Stimulated activated CD4-positive, alpha-beta T cell treated with anti-CD3 and anti-CD28 coated beads, Interleukin-2, amount 100 ng/mL, for 24 hours (primary cell): ENCODE data around the gene RERE.

ENCODE experiments used
- DNase-seq, 2 donors: peaks; one replicate each; pipeline ENCODE4 v3.0.0-alpha.2; 2020

RERE gene

GRCh38 chr1:8563944-8564537 is 253.4 kb downstream of the RERE start:
- DNase-seq, result no peak

GRCh38 chr1:8562881-8563865 is 254.3 kb downstream of the RERE start:
- DNase-seq, result no peak

GRCh38 chr1:8562222-8562621 is 255.2 kb downstream of the RERE start:
- no peak for DNase-seq

GRCh38 chr1:8560611-8561544 is 256.6 kb downstream of the RERE start:
- no peak for DNase-seq

GRCh38 chr1:8560035-8560434 is 257.4 kb downstream of the RERE start:
- no peak for DNase-seq

- no peak for DNase-seq
Measured at GRCh38 chr1:8555582-8555981, 261.9 kb downstream of the RERE start.

- DNase-seq, result no peak
Measured at GRCh38 chr1:8554956-8555534, 262.4 kb downstream of the RERE start.

- no peak for DNase-seq
Measured at GRCh38 chr1:8552820-8553397, 264.5 kb downstream of the RERE start.

GRCh38 chr1:8551613-8552489 is 265.6 kb downstream of the RERE start:
- DNase-seq, result no peak

- no peak for DNase-seq
Measured at GRCh38 chr1:8551057-8551456, 266.4 kb downstream of the RERE start.

GRCh38 chr1:8547791-8548190 is 269.6 kb downstream of the RERE start:
- DNase-seq, result no peak

GRCh38 chr1:8545078-8545477 is 272.4 kb downstream of the RERE start:
- DNase-seq, result peak in 1 of 2 donors; percentile 13

GRCh38 chr1:8544644-8545043 is 272.8 kb downstream of the RERE start:
- no peak for DNase-seq

- DNase-seq, result no peak
Measured at GRCh38 chr1:8543965-8544364, 273.5 kb downstream of the RERE start.

- no peak for DNase-seq
Measured at GRCh38 chr1:8541961-8542521, 275.4 kb downstream of the RERE start.

GRCh38 chr1:8540971-8541370 is 276.5 kb downstream of the RERE start:
- DNase-seq, result no peak

GRCh38 chr1:8540261-8540941 is 277.0 kb downstream of the RERE start:
- no peak for DNase-seq

- no peak for DNase-seq
Measured at GRCh38 chr1:8539683-8540082, 277.8 kb downstream of the RERE start.

GRCh38 chr1:8538502-8538901 is 278.9 kb downstream of the RERE start:
- DNase-seq, result no peak

- no peak for DNase-seq
Measured at GRCh38 chr1:8537991-8538390, 279.4 kb downstream of the RERE start.
